A673 (cell line): ENCODE measurements around the gene PPP1R16B. TPM values are rescaled to one million over a fixed set of nuclear protein-coding genes. Genes with fewer than 3 reads are reported as not detected.

Experiments
- BruUV-seq: library from RNA; stranded (reverse); fragments of 400-500 nt; replicated peaks from 2 replicates; lab custom pipeline; 2021; lab: Mats Ljungman, UMichigan
- CTCF ChIA-PET: fragments of 300-600 bp; sonication (Branson Sonifier 250); formaldehyde crosslinking; loops from one replicate; lab custom pipeline; 2022; ENCODE audit warnings: antibody characterized with exemption; lab: Charles Lee
- POLR2A ChIA-PET: fragments of 300-600 bp; sonication (Branson Sonifier 250); formaldehyde crosslinking; loops from one replicate; lab custom pipeline; 2022; ENCODE audit warnings: antibody characterized with exemption; ENCODE audit not compliant: low non-redundant PET; lab: Charles Lee
- DNase-seq: peaks from one replicate; pipeline ENCODE4 v3.0.0-alpha.2; 2015; ENCODE audit warnings: low spot score
- H3K27ac ChIP-seq: fragments of 200-600 bp; sonication (generic); 2 replicates; pipeline ENCODE4 v1.5.1; 2016; ENCODE audit warnings: mixed run types, low read depth, mild to moderate bottlenecking, mixed read lengths, antibody characterized with exemption, low read length; ENCODE audit not compliant: poor library complexity, severe bottlenecking
- H3K27me3 ChIP-seq: fragments of 200-600 bp; sonication (generic); replicated peaks from 2 replicates; pipeline ENCODE4 v1.6.1; 2017; ENCODE audit warnings: mixed run types, low read depth, mild to moderate bottlenecking, mixed read lengths, antibody characterized with exemption, low read length; ENCODE audit not compliant: insufficient read depth, poor library complexity
- H3K36me3 ChIP-seq: fragments of 200-600 bp; sonication (generic); 2 replicates; pipeline ENCODE4 v1.6.1; 2016; ENCODE audit warnings: mixed run types, mild to moderate bottlenecking, mixed read lengths, antibody characterized with exemption, low read length; ENCODE audit not compliant: insufficient read depth, poor library complexity, severe bottlenecking
- H3K4me1 ChIP-seq: fragments of 200-600 bp; sonication (generic); 2 replicates; pipeline ENCODE4 v1.6.1; 2017; ENCODE audit warnings: mixed run types, mild to moderate bottlenecking, mixed read lengths, antibody characterized with exemption, low read length; ENCODE audit not compliant: insufficient read depth, poor library complexity, severe bottlenecking
- H3K4me3 ChIP-seq: fragments of 200-600 bp; sonication (generic); 2 replicates; pipeline ENCODE4 v1.5.1; 2016; ENCODE audit warnings: low read depth, mixed run types, mild to moderate bottlenecking, mixed read lengths, low read length; ENCODE audit not compliant: poor library complexity, severe bottlenecking
- H3K9me3 ChIP-seq: fragments of 200-600 bp; sonication (generic); 2 replicates; pipeline ENCODE4 v1.6.1; 2016; ENCODE audit warnings: mixed run types, low read depth, mild to moderate bottlenecking, mixed read lengths, antibody characterized with exemption, low read length; ENCODE audit not compliant: poor library complexity, severe bottlenecking
- CTCF ChIP-seq: fragments of 300-800, 200-600 bp; sonication (generic); conservative IDR thresholded peaks from 2 replicates; pipeline ENCODE4 v1.5.1; 2017; ENCODE audit warnings: low read depth, mild to moderate bottlenecking, antibody characterized with exemption, low read length, moderate library complexity, mixed read lengths
- EZH2 ChIP-seq: fragments of 200-600 bp; sonication (generic); IDR thresholded peaks from 2 replicates; pipeline ENCODE4 v1.6.1; 2017; ENCODE audit warnings: borderline replicate concordance, low read depth, mild to moderate bottlenecking, mixed read lengths, antibody characterized with exemption, low read length; ENCODE audit not compliant: poor library complexity, severe bottlenecking
- intact Hi-C: fragments of 100-400 bp; cut with micrococcal nuclease; formaldehyde crosslinking; loops from one replicate; pipeline ENCODE4 v1.10.0; 2022; ENCODE audit not compliant: unreplicated experiment
- total RNA-seq: library from RNA; stranded (reverse); gene quantifications from 2 replicates; pipeline ENCODE4 v1.2.3, GENCODE V29; 2021

Gene PPP1R16B
- total RNA-seq, 1 experiment from 2014 or later: 0.17 TPM

GRCh38 chr20:38854654-38855066, 49.2 kb downstream of the PPP1R16B start:
- no peak for TF ChIP-seq CTCF
- Histone ChIP-seq H3K36me3 (no peaks in the 10 kb centered on the region), H3K4me1 (no peaks in the 10 kb centered on the region), H3K9me3 (no peaks in the 10 kb centered on the region), H3K27me3 (peaks cover 34% of the 10 kb centered on the region), H3K27ac (no peak overlapping the region), H3K4me3 (no peak overlapping the region)
- ChIA-PET CTCF (no interaction called here), POLR2A (no interaction called here)
- no peak for DNase-seq
- no TSS peak for BruUV-seq
- intact Hi-C loops: no loop called here

GRCh38 chr20:38855356-38855755, 49.9 kb downstream of the PPP1R16B start:
- ChIA-PET CTCF (no interaction called here), POLR2A (no interaction called here)
- intact Hi-C loops: no loop called here
- BruUV-seq: no TSS peak
- H3K4me3 ChIP-seq: no peak overlapping the region
- TF ChIP-seq CTCF (no peak), EZH2 (no peak)
- no peaks in the 10 kb centered on the region for H3K4me1 ChIP-seq
- no peak for DNase-seq
- H3K36me3 ChIP-seq: no peaks in the 10 kb centered on the region
- no peaks in the 10 kb centered on the region for H3K9me3 ChIP-seq
- H3K27ac ChIP-seq: no peak overlapping the region
- H3K27me3 ChIP-seq: peaks cover 28% of the 10 kb centered on the region

- intact Hi-C loops: no loop called here
- no peak overlapping the region for H3K4me3 ChIP-seq
- ChIA-PET CTCF (no interaction called here), POLR2A (no interaction called here)
- no TSS peak for BruUV-seq
- H3K27ac ChIP-seq: no peak overlapping the region
- H3K9me3 ChIP-seq: no peaks in the 10 kb centered on the region
- no peak for DNase-seq
- H3K4me1 ChIP-seq: no peaks in the 10 kb centered on the region
- no peaks in the 10 kb centered on the region for H3K36me3 ChIP-seq
- H3K27me3 ChIP-seq: peaks cover 27% of the 10 kb centered on the region
- TF ChIP-seq EZH2 (no peak), CTCF (no peak)
Observed at GRCh38 chr20:38856570-38856969, 51.1 kb downstream of the PPP1R16B start.
